ENCODE results near the gene DUSP2.

The DUSP2 gene

DNA sequence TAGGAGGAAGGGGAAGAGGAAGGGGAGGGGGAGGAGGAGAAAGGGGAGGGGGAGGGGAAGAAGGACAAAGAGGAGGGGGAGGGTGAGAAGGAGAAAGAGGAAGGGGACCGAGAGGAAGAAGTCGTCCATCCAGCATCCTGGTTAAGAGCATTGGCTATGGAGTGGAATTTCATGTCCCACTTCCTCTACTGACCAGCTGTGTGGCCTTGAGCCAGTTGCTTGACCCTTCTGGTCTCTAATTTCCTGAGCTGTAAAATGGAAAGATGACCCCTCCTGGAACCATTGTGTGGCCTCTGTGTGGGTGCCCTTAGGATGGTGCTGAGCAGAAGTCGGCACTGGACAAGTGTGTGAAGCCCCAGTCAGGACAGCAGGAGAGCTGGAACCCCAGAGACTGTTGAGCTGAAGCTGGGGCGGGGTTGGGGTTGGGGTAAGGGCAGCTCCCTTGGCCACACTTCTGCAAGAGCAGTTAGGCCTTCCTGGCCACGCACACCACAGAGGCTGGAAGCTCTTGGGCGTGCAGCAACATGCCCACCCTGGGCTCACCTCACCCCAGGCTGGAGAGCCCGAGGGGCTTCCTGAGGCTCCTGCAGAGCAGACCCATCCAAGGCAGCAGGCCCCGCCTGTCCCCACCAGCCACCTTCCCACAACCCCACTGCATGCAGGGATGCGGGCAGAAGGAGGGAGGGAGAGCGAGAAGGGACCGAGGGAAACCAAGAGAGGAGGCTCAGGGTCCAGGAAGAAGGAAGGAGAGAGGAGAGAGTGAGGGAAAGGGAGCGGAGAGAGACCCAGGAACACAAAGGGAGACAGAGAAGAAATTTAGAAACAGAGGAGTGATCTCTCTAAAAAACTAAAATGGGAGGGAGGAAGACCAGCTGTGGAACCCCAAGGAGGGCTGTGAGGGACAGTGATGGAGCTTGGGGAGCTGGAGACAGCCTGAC lies 45.1 kb downstream of the DUSP2 start:
- DNase-seq (ENCODE audit: low read depth) = no peak

DNA sequence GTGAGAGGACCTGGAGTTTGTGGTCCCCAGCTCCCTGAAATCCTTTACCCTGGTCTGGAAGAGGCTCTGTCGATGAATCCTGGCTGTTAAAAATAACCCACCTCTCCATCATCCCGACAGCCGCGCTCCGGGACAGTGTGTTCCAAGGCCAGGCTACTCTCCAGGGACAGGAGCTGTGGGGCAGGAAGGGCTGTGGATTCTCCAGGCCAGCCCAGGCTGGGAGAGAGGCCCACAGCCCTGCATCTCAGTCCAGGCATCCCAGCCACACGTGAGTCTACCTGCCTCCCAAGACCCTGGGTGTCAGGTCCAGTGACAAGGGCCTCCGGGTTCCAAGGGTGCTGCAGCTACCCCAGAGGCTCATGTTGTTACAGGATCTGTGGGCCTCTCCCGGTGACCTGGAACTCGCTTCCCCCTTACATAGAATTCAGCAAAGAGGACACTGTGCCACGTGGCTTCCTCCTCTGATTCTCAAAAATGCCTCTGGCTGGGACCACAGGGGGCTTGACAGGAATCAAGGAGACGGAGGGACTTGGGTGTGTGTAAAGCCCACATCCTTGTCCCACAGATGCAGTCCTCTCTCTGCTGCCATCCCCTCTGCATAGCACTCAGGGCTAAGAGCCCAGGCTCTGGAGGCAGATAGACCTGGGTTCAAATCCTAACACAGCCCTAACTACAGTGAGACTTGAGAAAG lies 46.2 kb downstream of the DUSP2 start:
- no peak for DNase-seq (ENCODE audit: low read depth)

DNA sequence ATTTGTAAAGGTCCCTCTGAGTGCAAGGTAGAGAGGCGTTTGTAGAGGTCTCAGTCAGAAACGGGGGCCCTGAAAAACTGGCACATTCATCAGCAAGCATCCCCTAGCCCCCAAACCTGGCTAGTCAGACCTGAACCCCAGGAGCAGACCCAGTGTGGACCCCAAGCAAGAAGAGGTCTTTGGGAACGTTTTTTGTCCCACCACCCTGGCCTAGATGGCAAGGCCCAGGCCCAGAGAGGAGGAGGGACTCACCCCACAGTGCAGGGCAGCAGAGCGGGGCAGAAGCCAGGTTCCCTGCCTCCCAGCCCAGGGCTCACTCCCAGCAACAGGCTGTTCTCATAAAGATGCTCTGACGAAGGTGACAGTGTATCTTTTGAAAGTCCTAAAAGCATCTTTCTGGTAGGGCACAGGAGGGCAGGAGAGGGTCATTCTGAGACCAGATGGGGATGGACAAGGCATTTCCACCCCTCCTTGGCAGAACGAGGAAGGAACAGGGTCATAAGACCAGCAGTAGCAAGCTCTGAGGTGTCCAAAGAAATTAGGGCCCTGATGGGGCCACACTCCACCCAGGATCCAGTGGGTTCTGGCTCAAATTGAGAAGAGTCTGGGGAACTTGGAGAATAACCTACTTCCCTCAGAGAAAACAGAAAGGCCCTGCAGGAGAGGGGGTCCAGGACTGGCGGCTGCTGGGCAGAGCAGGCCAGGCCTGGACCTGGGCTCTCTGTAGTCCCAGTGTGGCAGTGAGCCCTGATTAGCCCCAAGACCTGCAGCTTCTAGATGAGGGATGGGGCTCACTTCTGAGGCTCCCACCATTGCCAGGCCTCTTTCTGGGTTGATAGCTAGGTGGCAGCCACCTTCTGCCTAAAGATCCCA lies 47.1 kb downstream of the DUSP2 start:
- DNase-seq (ENCODE audit: low read depth) = no peak

DNA sequence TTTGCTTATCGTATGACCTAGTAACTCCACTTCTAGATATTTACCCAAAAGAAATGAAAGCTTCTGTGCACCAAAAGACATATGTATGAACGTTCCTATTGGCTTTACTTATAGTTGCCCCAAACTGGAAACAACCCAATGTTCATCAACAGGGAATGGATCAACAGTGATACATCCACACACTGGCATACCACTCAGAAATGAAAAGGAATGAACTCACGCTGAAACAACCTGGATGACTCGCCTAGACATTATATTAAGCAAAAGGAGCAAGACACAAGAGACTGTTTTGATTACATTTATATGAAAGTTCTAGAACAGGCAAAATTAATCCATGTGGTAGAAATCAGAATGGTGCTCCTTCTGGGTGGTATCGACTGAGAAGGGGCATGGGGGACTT lies 47.8 kb downstream of the DUSP2 start:
- no peak for DNase-seq (ENCODE audit: low read depth)

DNA sequence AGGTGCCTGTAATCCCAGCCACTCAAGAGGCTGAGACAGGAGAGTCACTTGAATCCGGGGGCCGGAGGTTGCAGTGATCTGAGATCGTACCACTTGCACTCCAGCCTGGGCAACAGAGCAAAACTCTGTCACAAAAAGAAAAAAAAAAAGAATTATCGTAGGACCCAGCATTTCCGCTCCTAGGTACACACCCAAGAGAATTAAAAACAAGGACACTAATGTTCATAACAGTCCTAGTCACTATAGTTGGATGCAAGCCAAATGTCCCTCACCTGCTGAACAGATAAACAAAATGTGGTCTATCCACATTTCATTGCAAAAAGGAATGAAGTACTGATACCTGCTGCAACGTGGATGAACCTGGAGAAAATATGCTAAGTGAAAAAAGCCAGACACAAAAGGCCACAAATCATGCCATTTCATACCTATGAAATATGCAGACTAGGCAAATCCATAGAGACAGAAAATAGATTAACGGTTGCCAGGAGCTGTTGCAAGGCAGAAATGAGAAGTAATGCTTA lies 50.1 kb downstream of the DUSP2 start:
- no peak for DNase-seq (ENCODE audit: low read depth)

DNA sequence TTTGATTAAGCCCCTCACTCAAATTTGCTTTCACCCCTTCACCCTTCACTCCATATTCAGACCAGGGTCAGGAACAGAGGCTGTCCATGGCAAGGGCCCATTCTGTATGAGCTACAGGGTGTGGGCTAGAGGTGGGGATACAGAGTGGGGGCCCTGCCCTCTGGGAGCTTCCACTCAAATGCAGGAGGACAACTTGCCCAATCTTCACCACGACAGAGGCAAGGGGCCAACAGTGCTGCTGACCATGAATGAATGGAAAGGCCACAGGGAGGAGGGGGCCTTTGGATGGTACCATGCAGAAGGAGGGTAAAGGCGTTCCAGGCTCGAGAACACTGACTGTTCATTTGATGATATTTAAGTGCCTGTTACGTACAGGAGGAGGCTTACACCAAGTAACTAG lies 51.7 kb downstream of the DUSP2 start:
- DNase-seq (ENCODE audit: low read depth) = no peak
